ENCODE results near the gene CHADL. TPM values are rescaled to one million over a fixed set of nuclear protein-coding genes. Genes with fewer than 3 reads are reported as not detected.

The CHADL gene
- total and polyA plus RNA-seq, 9 of the 15 experiments (the other 6 are each of a cell fraction or from before 2014, with no cell fraction given) = not detected

DNA sequence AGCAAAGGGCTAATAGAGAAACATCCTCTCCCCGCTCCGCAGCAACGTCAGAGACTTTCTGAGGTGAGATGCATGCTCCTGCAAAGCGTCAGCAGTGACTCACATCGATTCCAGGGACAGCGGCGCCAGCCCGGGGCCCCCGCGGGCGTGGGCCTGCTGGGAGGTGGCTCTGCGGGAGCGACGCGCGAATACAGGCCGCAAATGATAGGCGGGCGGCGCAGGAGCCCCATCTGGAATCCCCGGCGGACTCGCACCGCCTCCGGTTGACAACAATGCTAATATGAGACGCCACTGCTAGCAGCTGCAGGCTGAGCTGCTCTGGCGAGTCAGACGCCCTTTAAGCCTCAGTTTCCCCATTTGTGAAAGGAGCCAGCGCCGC, 44.7 kb upstream of the CHADL start:
- under 1% methylated on average over 15 of the region's 30 CpGs for WGBS (ENCODE audit: insufficient coverage, low coverage, missing lambda C conversion rate)
- POLR2A ChIA-PET = interaction anchor here (0.6 to 1.2 kb wide), 4 partner anchors 18 to 334 kb away, joined by 3 to 8 read pairs (median 4); no protein-coding TSS in a partner anchor
- TF ChIP-seq CBX8 (IDR thresholded peaks at IDR 0.05; ENCODE audit: borderline replicate concordance, extremely low read depth, low read depth, low read length, poor library complexity, severe bottlenecking) (no peak), MTF1 (CRISPR knock-in tag; IDR thresholded peaks at IDR 0.05; ENCODE audit: borderline replicate concordance) (no peak), BCOR (IDR thresholded peaks at IDR 0.05) (no peak), ZBTB7A (IDR thresholded peaks at IDR 0.05; ENCODE audit: borderline replicate concordance, control insufficient read depth, low read depth, low read length) (peak; percentile 42; the same call in 1 of the 2 replicates), ZFX (CRISPR knock-in tag; IDR thresholded peaks at IDR 0.05) (peak; percentile 90), SMAD3 (CRISPR knock-in tag; conservative IDR thresholded peaks at IDR 0.05) (no peak), ZNF507 (tag; conservative IDR thresholded peaks at IDR 0.05) (no peak), SMARCB1 (IDR thresholded peaks at IDR 0.05; ENCODE audit: insufficient read length, low read depth) (no peak), HDAC6 (IDR thresholded peaks at IDR 0.05; ENCODE audit: low read depth, low read length) (no peak), EZH2 (IDR thresholded peaks at IDR 0.05; ENCODE audit: borderline replicate concordance, low read depth, low read length) (no peak), ZNF174 (CRISPR knock-in tag; IDR thresholded peaks at IDR 0.05) (no peak), SRSF3 (IDR thresholded peaks at IDR 0.05; ENCODE audit: insufficient read depth, low read length) (no peak), DDX20 (tag; IDR thresholded peaks at IDR 0.05; ENCODE audit: low read depth) (no peak), BRD9 (IDR thresholded peaks at IDR 0.05; ENCODE audit: low read depth, partially characterized antibody) (no peak), ARID1B (IDR thresholded peaks at IDR 0.05) (peak; percentile 23; the same call in 1 of the 2 replicates), ZNF263 (CRISPR knock-in tag; IDR thresholded peaks at IDR 0.05; ENCODE audit: borderline replicate concordance) (no peak)
- TF ChIP-seq, protein P1, sequence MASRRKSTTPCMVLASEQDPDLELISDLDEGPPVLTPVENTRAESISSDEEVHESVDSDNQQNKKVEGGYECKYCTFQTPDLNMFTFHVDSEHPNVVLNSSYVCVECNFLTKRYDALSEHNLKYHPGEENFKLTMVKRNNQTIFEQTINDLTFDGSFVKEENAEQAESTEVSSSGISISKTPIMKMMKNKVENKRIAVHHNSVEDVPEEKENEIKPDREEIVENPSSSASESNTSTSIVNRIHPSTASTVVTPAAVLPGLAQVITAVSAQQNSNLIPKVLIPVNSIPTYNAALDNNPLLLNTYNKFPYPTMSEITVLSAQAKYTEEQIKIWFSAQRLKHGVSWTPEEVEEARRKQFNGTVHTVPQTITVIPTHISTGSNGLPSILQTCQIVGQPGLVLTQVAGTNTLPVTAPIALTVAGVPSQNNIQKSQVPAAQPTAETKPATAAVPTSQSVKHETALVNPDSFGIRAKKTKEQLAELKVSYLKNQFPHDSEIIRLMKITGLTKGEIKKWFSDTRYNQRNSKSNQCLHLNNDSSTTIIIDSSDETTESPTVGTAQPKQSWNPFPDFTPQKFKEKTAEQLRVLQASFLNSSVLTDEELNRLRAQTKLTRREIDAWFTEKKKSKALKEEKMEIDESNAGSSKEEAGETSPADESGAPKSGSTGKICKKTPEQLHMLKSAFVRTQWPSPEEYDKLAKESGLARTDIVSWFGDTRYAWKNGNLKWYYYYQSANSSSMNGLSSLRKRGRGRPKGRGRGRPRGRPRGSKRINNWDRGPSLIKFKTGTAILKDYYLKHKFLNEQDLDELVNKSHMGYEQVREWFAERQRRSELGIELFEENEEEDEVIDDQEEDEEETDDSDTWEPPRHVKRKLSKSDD (conservative IDR thresholded peaks at IDR 0.05; ENCODE audit: low read length) = no peak
- TF ChIP-seq, protein P2, sequence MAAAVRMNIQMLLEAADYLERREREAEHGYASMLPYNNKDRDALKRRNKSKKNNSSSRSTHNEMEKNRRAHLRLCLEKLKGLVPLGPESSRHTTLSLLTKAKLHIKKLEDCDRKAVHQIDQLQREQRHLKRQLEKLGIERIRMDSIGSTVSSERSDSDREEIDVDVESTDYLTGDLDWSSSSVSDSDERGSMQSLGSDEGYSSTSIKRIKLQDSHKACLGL (CRISPR knock-in tag; IDR thresholded peaks at IDR 0.05; ENCODE audit: borderline replicate concordance, poor library complexity, severe bottlenecking) = no peak

More for the DNA sequence above, 44.7 kb upstream of the CHADL start:
- peak overlapping the region; percentile 85 for H2AFZ ChIP-seq (ENCODE audit: low read depth, low read length)
- peak overlapping the region; percentile 86 for H3K4me2 ChIP-seq (ENCODE audit: insufficient read depth, low read length)
- no peaks in the 10 kb centered on the region for H4K20me1 ChIP-seq (replicated peaks; ENCODE audit: control insufficient read depth, insufficient read depth, low read length)
- H3K9ac ChIP-seq (ENCODE audit: insufficient read depth in 1 of 2, low read depth in 2 of 2, low read length in 2 of 2) = peak overlapping the region; percentile 89 to 96
- FAIRE-seq (peak; percentile 87), DNase-seq (ENCODE audit: extremely low read depth in 1 of 4, low spot score in 3 of 4) (peak; percentile 69 to 84 (median 75)), ATAC-seq (peak; percentile 78)
- peaks cover 41% of the 10 kb centered on the region for H3K79me2 ChIP-seq (ENCODE audit: control insufficient read depth, insufficient read depth, low read length)
- peaks cover 12 to 20% of the 10 kb centered on the region in 2 experiments for H3K4me1 ChIP-seq (replicated peaks in 1 of 2; ENCODE audit: control insufficient read depth in 2 of 2, insufficient read depth in 2 of 2, low read length in 2 of 2)
- intact Hi-C loops (cut with micrococcal nuclease) = loop anchor here (5.0 to 10.0 kb wide), 2 partner anchors 97 to 179 kb away; partner anchors contain the start of genes ACO2, PHF5A and TEF
- peaks cover 39% of the 10 kb centered on the region for H3K36me3 ChIP-seq (ENCODE audit: control insufficient read depth, insufficient read depth, low read length)
- no peaks in the 10 kb centered on the region for H3K9me1 ChIP-seq (ENCODE audit: control insufficient read depth, insufficient read depth, low read length)
- in situ Hi-C loops (cut with MboI) = no loop called here
- H3K27me3 ChIP-seq (ENCODE audit: control insufficient read depth in 2 of 2, insufficient read depth in 2 of 2, low read length in 2 of 2) = no peaks in the 10 kb centered on the region
- H3K27ac ChIP-seq (ENCODE audit: extremely low read depth, low read depth, low read length) = peak overlapping the region; percentile 97
- H3K9me3 ChIP-seq (replicated peaks; ENCODE audit: control insufficient read depth, insufficient read depth, low read depth, low read length) = no peaks in the 10 kb centered on the region
- BruUV-seq (replicated peaks) = TSS peak; percentile 67
- CTCF ChIA-PET (ENCODE audit: low intra/inter-chr PET ratio) = no interaction called here
- H3K4me3 ChIP-seq = peak overlapping the region; percentile 96
